B cell (primary cell): ENCODE data around the gene SMARCC1. TPM values are rescaled to one million over a fixed set of nuclear protein-coding genes. Genes with fewer than 3 reads are reported as not detected.

Source experiments
- ATAC-seq: fragments of 200-7000 bp; cut with Tn5 transposase; one replicate; pipeline ENCODE4 v1.10.0; 2021; ENCODE audit warnings: low read depth, mild to moderate bottlenecking, moderate number of reproducible peaks, moderate library complexity
- CTCF ChIA-PET: fragments of 350-600 bp; sonication (Branson Sonifier 250); formaldehyde crosslinking; loops from one replicate; lab custom pipeline; 2021; ENCODE audit warnings: antibody characterized with exemption, inconsistent platforms; lab: Charles Lee
- POLR2A ChIA-PET: fragments of 350-600 bp; sonication (Branson Sonifier 250); formaldehyde crosslinking; loops from one replicate; lab custom pipeline; 2021; ENCODE audit warnings: antibody characterized with exemption; lab: Charles Lee
- DNase-seq: peaks from one replicate; pipeline ENCODE4 v3.0.0; 2013
- H2AFZ ChIP-seq: 2 replicates; pipeline ENCODE4 v1.6.1; 2012; ENCODE audit warnings: mild to moderate bottlenecking, low read depth, low read length; ENCODE audit not compliant: insufficient read depth, poor library complexity, severe bottlenecking
- H3K27ac ChIP-seq, 2 donors: 1 replicate in 1 of 2; 2 replicates in 1 of 2; pipeline ENCODE4 v1.5.1; 2012 to 2013; ENCODE audit warnings: low read length in 2 of 2, mild to moderate bottlenecking in 2 of 2, moderate library complexity in 1 of 2
- H3K27me3 ChIP-seq, 4 experiments: fragments of 200-600 bp in 1 of 4; sonication (generic) in 1 of 4; replicated peaks in 1 of 4; 1 replicate in 2 of 4; 2 replicates in 2 of 4; pipeline versions ENCODE4 v1.6.1 to v1.7.0; 2013 to 2016; ENCODE audit warnings: low read length in 3 of 4, mild to moderate bottlenecking in 2 of 4, mixed read lengths in 1 of 4, moderate library complexity in 1 of 4; ENCODE audit not compliant: insufficient read depth in 4 of 4, control insufficient read depth in 3 of 4; ENCODE audit errors: control extremely low read depth in 1 of 4
- H3K36me3 ChIP-seq, 2 experiments: replicated peaks in 1 of 2; 1 replicate in 1 of 2; 2 replicates in 1 of 2; pipeline versions ENCODE4 v1.6.1 to v1.7.1; 2013; ENCODE audit warnings: low read length in 1 of 2; ENCODE audit not compliant: insufficient read depth in 2 of 2, control insufficient read depth in 1 of 2; ENCODE audit errors: control extremely low read depth in 1 of 2, extremely low read depth in 1 of 2
- H3K4me1 ChIP-seq, 2 donors: fragments of 200-600 bp in 1 of 2; sonication (generic) in 1 of 2; 1 replicate in 1 of 2; 2 replicates in 1 of 2; pipeline versions ENCODE4 v1.5.1 to v1.6.1; 2013 to 2017; ENCODE audit warnings: low read length in 2 of 2; ENCODE audit not compliant: control insufficient read depth in 2 of 2, insufficient read depth in 2 of 2
- H3K4me2 ChIP-seq: replicated peaks from 2 replicates; pipeline ENCODE3; 2012; ENCODE audit warnings: mild to moderate bottlenecking, low read depth, low read length; ENCODE audit not compliant: poor library complexity, severe bottlenecking
- H3K4me3 ChIP-seq, 5 experiments: fragments of 200-600 bp in 1 of 5; sonication (generic) in 1 of 5; 1 replicate in 3 of 5; 2 replicates in 2 of 5; pipeline versions ENCODE4 v1.5.1 to v1.7.0; 2011 to 2016; ENCODE audit warnings: low read length in 4 of 5, mild to moderate bottlenecking in 4 of 5, low read depth in 2 of 5, control low read depth in 1 of 5, moderate library complexity in 1 of 5; ENCODE audit not compliant: insufficient read depth in 1 of 5; ENCODE audit errors: control extremely low read depth in 1 of 5, extremely low read depth in 1 of 5
- H3K79me2 ChIP-seq: fragments of 200-600 bp; sonication (generic); one replicate; pipeline ENCODE4 v1.6.0; 2016; ENCODE audit warnings: low read length; ENCODE audit not compliant: control insufficient read depth, insufficient read depth
- H3K9ac ChIP-seq: fragments of 200-600 bp; sonication (generic); 2 replicates; pipeline ENCODE4 v1.6.1; 2017; ENCODE audit warnings: mild to moderate bottlenecking, low read length, moderate library complexity
- H3K9me3 ChIP-seq, 3 donors: one replicate each; pipeline versions ENCODE4 v1.6.1 to v1.7.1; 2013; ENCODE audit warnings: low read length in 2 of 3; ENCODE audit not compliant: control insufficient read depth in 2 of 3, insufficient read depth in 1 of 3; ENCODE audit errors: control extremely low read depth in 1 of 3
- H4K20me1 ChIP-seq: 2 replicates; pipeline ENCODE4 v1.6.0; 2012; ENCODE audit warnings: mild to moderate bottlenecking, low read length; ENCODE audit not compliant: insufficient read depth, control insufficient read depth, poor library complexity, severe bottlenecking
- H3K27ac Mint-ChIP-seq: one replicate; pipeline ENCODE4 v1.8.0; 2021; ENCODE audit warnings: mixed read lengths
- H3K27me3 Mint-ChIP-seq: one replicate; pipeline ENCODE4 v1.8.0; 2021; ENCODE audit warnings: mixed read lengths
- H3K4me1 Mint-ChIP-seq: one replicate; pipeline ENCODE4 v1.8.0; 2021; ENCODE audit warnings: mixed read lengths
- H3K4me3 Mint-ChIP-seq: one replicate; pipeline ENCODE4 v1.8.0; 2021; ENCODE audit warnings: mixed read lengths
- H3K9me3 Mint-ChIP-seq: one replicate; pipeline ENCODE4 v1.8.0; 2022; ENCODE audit warnings: mixed read lengths; ENCODE audit not compliant: insufficient read depth
- EZH2 ChIP-seq: IDR thresholded peaks from 2 replicates; pipeline ENCODE4 v1.6.1; 2012; ENCODE audit warnings: borderline replicate concordance, low read depth, mild to moderate bottlenecking, moderate library complexity, low read length; ENCODE audit not compliant: insufficient read depth, poor library complexity, severe bottlenecking
- WGBS: methylation state at CpG from one replicate; pipeline ENCODE4 v1.1.5; 2013; ENCODE audit warnings: missing lambda C conversion rate; ENCODE audit not compliant: insufficient coverage; 5-methylcytosine and 5-hydroxymethylcytosine counted together
- intact Hi-C: fragments of 100-400 bp; cut with micrococcal nuclease; formaldehyde crosslinking; loops from one replicate; pipeline ENCODE4 v1.10.0; 2022
- polyA plus RNA-seq: library from polyadenylated mRNA; depleted of rRNA; stranded (reverse); fragments of >200 nt; gene quantifications from 2 replicates; pipeline ENCODE4 v1.2.3, GENCODE V29; 2012
- total RNA-seq, 2 donors: library from RNA; stranded (reverse); fragments of 120-200 nt in 1 of 2; gene quantifications; 1 replicate in 1 of 2; 2 replicates in 1 of 2; pipeline versions ENCODE4 v1.2.3 to v1.2.4, GENCODE V29; 2013 to 2022
- TF ChIP-seq, protein P1 (sequence below): fragments of 200-600 bp; IDR thresholded peaks from one replicate; pipeline ENCODE4 v1.8.0; 2022; ENCODE audit warnings: antibody characterized with exemption, mild to moderate bottlenecking

The SMARCC1 gene
- total and polyA plus RNA-seq, 2 donors (not counting 1 experiment from before 2014, with no cell fraction given), result 13.1 to 155 TPM

DNA sequence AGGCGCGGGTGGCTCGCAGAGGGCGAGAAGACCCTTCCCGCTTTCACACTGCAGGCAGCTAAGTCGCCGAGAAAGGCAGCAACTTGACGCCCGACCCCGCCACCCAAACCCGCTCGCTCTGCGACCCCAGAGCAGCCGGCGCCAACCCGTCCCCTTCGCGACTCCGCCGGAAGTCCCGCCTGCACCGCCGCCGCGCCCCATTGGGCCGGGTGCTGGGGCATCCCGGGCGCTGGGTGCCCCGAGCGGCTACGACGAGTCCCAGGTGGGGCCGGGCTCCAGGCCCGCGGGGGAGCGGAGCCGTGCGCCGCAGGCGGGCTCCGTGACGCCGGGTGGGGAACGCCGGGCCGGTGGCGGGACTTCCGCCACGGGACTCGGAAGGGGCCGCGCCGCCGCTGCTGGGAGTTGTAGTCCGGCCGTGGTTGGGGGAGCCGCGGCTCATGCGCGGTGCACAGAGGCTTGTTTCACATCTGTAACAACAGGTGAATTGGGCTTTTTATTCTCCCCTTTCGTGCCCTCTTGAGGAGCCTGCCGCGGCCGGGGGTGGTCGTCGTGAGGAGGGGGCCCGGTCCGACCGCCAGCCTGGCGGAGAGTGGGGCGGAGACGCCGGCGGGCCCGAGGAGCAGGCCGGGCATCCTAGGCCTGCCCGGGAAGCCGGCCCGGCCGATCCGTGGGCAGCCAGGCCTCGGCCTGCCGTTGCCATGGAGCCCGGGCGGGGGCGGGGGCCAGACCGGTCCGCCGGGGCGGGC is 21.2 kb upstream of the SMARCC1 start, which contains the start of gene DHX30:
Gene DHX30, plus strand, starts transcription at position 405 of the 746 bp plus-strand sequence. CDS start 7,546 bp downstream, outside the sequence.
- Mint-ChIP-seq H3K27me3 (no peaks in the 10 kb centered on the region), H3K9me3 (no peaks in the 10 kb centered on the region), H3K4me3 (peak within 1 kb of the TSS; percentile 95), H3K4me1 (peaks cover 12% of the 10 kb centered on the region), H3K27ac (peak within 1 kb of the TSS; percentile 92)
- ChIA-PET CTCF (interaction anchor here (4.3 kb wide), 1 partner anchor 281 kb away, joined by 26 read pairs; no protein-coding TSS in a partner anchor), POLR2A (interaction anchor here (0.6 kb wide), 1 partner anchor 57 kb away, joined by 7 read pairs; no protein-coding TSS in a partner anchor)
- H3K79me2 ChIP-seq, result peaks cover 30% of the 10 kb centered on the region
- H3K27ac ChIP-seq, result peak within 1 kb of the TSS; percentile 66 to 90
- under 1% methylated on average over 90 of the region's 90 CpGs for WGBS
- H4K20me1 ChIP-seq, result no peaks in the 10 kb centered on the region
- ATAC-seq, result peak; percentile 91
- H3K4me2 ChIP-seq, result peak within 1 kb of the TSS; percentile 89
- peaks cover 8 to 13% of the 10 kb centered on the region in 2 donors for H3K4me1 ChIP-seq
- TF ChIP-seq EZH2, result no peak
- TF ChIP-seq, protein P1, sequence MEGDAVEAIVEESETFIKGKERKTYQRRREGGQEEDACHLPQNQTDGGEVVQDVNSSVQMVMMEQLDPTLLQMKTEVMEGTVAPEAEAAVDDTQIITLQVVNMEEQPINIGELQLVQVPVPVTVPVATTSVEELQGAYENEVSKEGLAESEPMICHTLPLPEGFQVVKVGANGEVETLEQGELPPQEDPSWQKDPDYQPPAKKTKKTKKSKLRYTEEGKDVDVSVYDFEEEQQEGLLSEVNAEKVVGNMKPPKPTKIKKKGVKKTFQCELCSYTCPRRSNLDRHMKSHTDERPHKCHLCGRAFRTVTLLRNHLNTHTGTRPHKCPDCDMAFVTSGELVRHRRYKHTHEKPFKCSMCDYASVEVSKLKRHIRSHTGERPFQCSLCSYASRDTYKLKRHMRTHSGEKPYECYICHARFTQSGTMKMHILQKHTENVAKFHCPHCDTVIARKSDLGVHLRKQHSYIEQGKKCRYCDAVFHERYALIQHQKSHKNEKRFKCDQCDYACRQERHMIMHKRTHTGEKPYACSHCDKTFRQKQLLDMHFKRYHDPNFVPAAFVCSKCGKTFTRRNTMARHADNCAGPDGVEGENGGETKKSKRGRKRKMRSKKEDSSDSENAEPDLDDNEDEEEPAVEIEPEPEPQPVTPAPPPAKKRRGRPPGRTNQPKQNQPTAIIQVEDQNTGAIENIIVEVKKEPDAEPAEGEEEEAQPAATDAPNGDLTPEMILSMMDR, result no peak
- H2AFZ ChIP-seq, result peak within 1 kb of the TSS; percentile 99
- peak within 1 kb of the TSS; percentile 90 for H3K9ac ChIP-seq
- H3K27me3 ChIP-seq, result no peaks in the 10 kb centered on the region
- peak; percentile 91 for DNase-seq
- H3K9me3 ChIP-seq, result no peaks in the 10 kb centered on the region
- H3K4me3 ChIP-seq, result peak within 1 kb of the TSS; percentile 57 to 84 (median 78)
- peaks cover 0 to 3% of the 10 kb centered on the region in 2 experiments for H3K36me3 ChIP-seq
- intact Hi-C loops, result loop anchor here (1.0 to 5.0 kb wide), 7 partner anchors 14 to 421 kb away; partner anchors contain the start of genes ELP6, PTPN23 and SCAP

DNA sequence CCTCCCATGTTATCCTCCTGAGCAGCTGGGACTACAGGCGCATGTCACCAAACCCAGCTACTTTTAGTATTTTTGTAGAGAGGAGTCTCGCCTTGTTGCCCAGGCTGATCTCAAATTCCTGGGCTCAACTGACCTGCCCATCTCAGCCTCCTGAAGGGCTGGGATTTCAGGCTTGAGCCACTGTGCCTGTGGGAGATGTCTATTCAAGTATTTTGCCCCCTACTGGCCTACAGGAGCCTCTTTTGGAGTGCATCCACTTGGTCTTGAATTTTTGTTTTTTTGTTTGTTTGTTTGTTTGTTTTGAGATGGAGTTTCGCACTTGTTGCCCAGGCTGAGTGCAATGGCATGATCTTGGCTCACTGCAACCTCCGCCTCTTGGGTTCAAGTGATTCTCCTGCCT is 18.0 kb upstream of the SMARCC1 start:
- no peak overlapping the region for H3K4me3 Mint-ChIP-seq
- H3K9me3 Mint-ChIP-seq, result no peaks in the 10 kb centered on the region

More for the DNA sequence above, 18.0 kb upstream of the SMARCC1 start:
- Histone ChIP-seq H3K27ac (no peak overlapping the region), H3K27me3 (no peaks in the 10 kb centered on the region), H4K20me1 (no peaks in the 10 kb centered on the region), H3K4me2 (no peak overlapping the region), H3K9me3 (no peaks in the 10 kb centered on the region), H3K79me2 (peaks cover 10% of the 10 kb centered on the region), H3K36me3 (no peaks in the 10 kb centered on the region), H3K9ac (no peak overlapping the region), H3K4me3 (no peak overlapping the region), H3K4me1 (peaks cover 8 to 13% of the 10 kb centered on the region in 2 donors), H2AFZ (no peak overlapping the region)
- ChIA-PET CTCF (interaction anchor here (1.1 to 4.3 kb wide), 3 partner anchors 11 to 278 kb away, joined by 3 to 26 read pairs (median 4); no protein-coding TSS in a partner anchor), POLR2A (no interaction called here)
- H3K4me1 Mint-ChIP-seq, result peaks cover 12% of the 10 kb centered on the region
- intact Hi-C loops, result loop anchor here (5.0 kb wide), 2 partner anchors 377 to 417 kb away; partner anchors contain the start of gene PTPN23
- no peak for ATAC-seq
- TF ChIP-seq, protein P1, result peak; percentile 38
- no peak for TF ChIP-seq EZH2
- 91% methylated on average over 4 of the region's 4 CpGs for WGBS
- DNase-seq, result peak; percentile 28
- H3K27ac Mint-ChIP-seq, result no peak overlapping the region
- no peaks in the 10 kb centered on the region for H3K27me3 Mint-ChIP-seq
